Breast epithelium (tissue), 4 donors: ENCODE measurements around the gene PIK3C2G. TPM values are rescaled to one million over a fixed set of nuclear protein-coding genes. Genes with fewer than 3 reads are reported as not detected.
"Not testable (repeated sequence)": the region's sequence is repeated elsewhere in the genome, so short reads cannot be mapped to it uniquely, and the experiment has no call there.

Experiments
- DNase-seq, 2 donors: peaks; one replicate each; pipeline ENCODE4 v3.0.0-alpha.2; 2019; ENCODE audit warnings: low spot score in 2 of 2
- H3K27ac ChIP-seq, 2 donors: fragments of 200-600 bp; sonication (generic) in 1 of 2; one replicate each; pipeline ENCODE4 v1.5.1; 2016 to 2019; ENCODE audit warnings: mild to moderate bottlenecking in 1 of 2
- H3K27me3 ChIP-seq, 2 donors: fragments of 200-600 bp; sonication (generic) in 1 of 2; one replicate each; pipeline versions ENCODE4 v1.5.1 to v1.6.0; 2017 to 2019; ENCODE audit warnings: control low read depth in 1 of 2, mild to moderate bottlenecking in 1 of 2
- H3K36me3 ChIP-seq: fragments of 200-600 bp; one replicate; pipeline ENCODE4 v1.5.1; 2019
- H3K4me1 ChIP-seq, 2 donors: fragments of 200-600 bp; sonication (generic); one replicate each; pipeline ENCODE4 v1.5.1; 2016 to 2019; ENCODE audit warnings: control low read depth in 1 of 2
- H3K4me3 ChIP-seq, 3 donors: fragments of 200-600 bp; sonication (generic); 1 replicate in 2 of 3; 2 replicates in 1 of 3; pipeline ENCODE4 v1.5.1; 2016 to 2019; ENCODE audit warnings: mild to moderate bottlenecking in 3 of 3, moderate library complexity in 2 of 3
- H3K9me3 ChIP-seq, 2 donors: fragments of 200-600 bp; sonication (generic) in 1 of 2; one replicate each; pipeline ENCODE4 v1.5.1; 2016 to 2019; ENCODE audit warnings: control low read depth in 1 of 2
- POLR2A ChIP-seq: fragments of 450-650 bp; IDR thresholded peaks from one replicate; pipeline ENCODE4 v1.6.1; 2016; ENCODE audit warnings: antibody characterized with exemption, mild to moderate bottlenecking, moderate library complexity
- POLR2AphosphoS5 ChIP-seq, 3 donors: sonication (generic); formaldehyde crosslinking; IDR thresholded peaks; one replicate each; pipeline ENCODE4 v1.6.1; 2017; ENCODE audit warnings: antibody characterized with exemption in 3 of 3
- intact Hi-C: fragments of 100-400 bp; cut with DNase I; formaldehyde crosslinking; loops from one replicate; pipeline ENCODE4 v1.15.1; 2023; ENCODE audit warnings: low total_unique reads
- total RNA-seq, 3 donors: library from RNA; depleted of rRNA; stranded (reverse); fragments of >200 nt; gene quantifications; one replicate each; pipeline ENCODE4 v1.1.0, GENCODE V29; 2016
- TF ChIP-seq, protein P1 (sequence below), 3 donors: fragments of 450-650 bp; IDR thresholded peaks; one replicate each; pipeline ENCODE4 v1.5.1; 2016 to 2017; ENCODE audit warnings: antibody characterized with exemption in 3 of 3, mild to moderate bottlenecking in 3 of 3, moderate library complexity in 3 of 3

The PIK3C2G gene
- total RNA-seq, 3 donors from 2014 or later = 0.16 to 164 (median 35.1) TPM

- H3K36me3 ChIP-seq = no peaks in the 10 kb centered on the region
- no peak overlapping the region for H3K4me3 ChIP-seq
- TF ChIP-seq POLR2A (no peak), POLR2AphosphoS5 (IDR thresholded peaks at IDR 0.05) (no peak)
- TF ChIP-seq, protein P1, sequence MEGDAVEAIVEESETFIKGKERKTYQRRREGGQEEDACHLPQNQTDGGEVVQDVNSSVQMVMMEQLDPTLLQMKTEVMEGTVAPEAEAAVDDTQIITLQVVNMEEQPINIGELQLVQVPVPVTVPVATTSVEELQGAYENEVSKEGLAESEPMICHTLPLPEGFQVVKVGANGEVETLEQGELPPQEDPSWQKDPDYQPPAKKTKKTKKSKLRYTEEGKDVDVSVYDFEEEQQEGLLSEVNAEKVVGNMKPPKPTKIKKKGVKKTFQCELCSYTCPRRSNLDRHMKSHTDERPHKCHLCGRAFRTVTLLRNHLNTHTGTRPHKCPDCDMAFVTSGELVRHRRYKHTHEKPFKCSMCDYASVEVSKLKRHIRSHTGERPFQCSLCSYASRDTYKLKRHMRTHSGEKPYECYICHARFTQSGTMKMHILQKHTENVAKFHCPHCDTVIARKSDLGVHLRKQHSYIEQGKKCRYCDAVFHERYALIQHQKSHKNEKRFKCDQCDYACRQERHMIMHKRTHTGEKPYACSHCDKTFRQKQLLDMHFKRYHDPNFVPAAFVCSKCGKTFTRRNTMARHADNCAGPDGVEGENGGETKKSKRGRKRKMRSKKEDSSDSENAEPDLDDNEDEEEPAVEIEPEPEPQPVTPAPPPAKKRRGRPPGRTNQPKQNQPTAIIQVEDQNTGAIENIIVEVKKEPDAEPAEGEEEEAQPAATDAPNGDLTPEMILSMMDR (IDR thresholded peaks at IDR 0.05) = no peak
- H3K9me3 ChIP-seq = no peaks in the 10 kb centered on the region
- H3K4me1 ChIP-seq = no peaks in the 10 kb centered on the region
- intact Hi-C loops = no loop called here
- H3K27ac ChIP-seq = no peak overlapping the region
- no peak for DNase-seq
- H3K27me3 ChIP-seq = no peaks in the 10 kb centered on the region
These were observed 222.5 kb downstream of the PIK3C2G start for GRCh38 chr12:18483698-18484325.

DNA sequence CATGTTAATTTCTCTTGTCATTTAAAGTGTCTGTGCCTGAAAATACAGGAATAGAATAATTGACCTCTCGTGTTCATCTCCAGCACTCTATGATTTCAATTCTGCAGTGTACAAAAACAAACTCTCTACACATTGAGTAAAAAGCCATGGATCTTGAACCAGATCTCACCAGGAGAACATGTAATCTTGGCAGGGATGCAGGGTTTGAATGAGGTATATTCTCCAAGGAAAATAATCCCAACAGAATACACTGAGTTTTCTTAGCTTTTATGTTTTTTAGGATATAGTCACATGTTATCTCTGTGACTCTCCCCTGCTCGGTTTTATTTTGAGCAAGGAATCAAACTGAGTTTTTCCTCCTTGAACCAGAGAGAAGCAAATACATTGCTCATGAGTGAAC is 224.7 kb downstream of the PIK3C2G start:
- Histone ChIP-seq H3K9me3 (no peaks in the 10 kb centered on the region), H3K36me3 (no peaks in the 10 kb centered on the region), H3K4me1 (no peaks in the 10 kb centered on the region), H3K27me3 (no peaks in the 10 kb centered on the region), H3K4me3 (no peak overlapping the region), H3K27ac (no peak overlapping the region)
- no peak for TF ChIP-seq POLR2AphosphoS5 (IDR thresholded peaks at IDR 0.05)
- no peak for TF ChIP-seq POLR2A
- TF ChIP-seq, protein P1 (IDR thresholded peaks at IDR 0.05) = no peak
- intact Hi-C loops = no loop called here
- no peak for DNase-seq

DNA sequence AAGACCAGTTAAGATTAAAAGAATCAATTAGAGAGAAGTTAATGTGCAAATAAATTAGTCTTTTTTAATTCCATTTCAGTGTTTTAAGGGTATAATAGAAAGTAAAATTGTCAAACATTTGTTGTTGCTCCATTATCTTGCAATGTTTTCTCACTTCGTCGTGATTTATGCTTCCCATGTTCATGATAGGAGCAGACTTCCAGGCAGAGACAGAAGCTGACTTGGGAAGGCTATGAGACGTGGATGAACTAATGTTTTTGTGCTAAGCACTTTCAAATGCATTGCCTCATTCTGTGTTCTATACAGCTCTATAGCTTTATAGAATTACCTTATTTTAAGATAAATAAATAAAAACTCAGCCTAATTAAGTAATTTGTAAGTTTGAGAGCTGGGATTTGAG is 226.2 kb downstream of the PIK3C2G start:
- intact Hi-C loops = no loop called here
- TF ChIP-seq, protein P1 (IDR thresholded peaks at IDR 0.05) = no peak
- TF ChIP-seq POLR2A (no peak), POLR2AphosphoS5 (IDR thresholded peaks at IDR 0.05) (no peak)
- Histone ChIP-seq H3K27ac (no peak overlapping the region), H3K36me3 (no peaks in the 10 kb centered on the region), H3K4me3 (no peak overlapping the region), H3K27me3 (no peaks in the 10 kb centered on the region), H3K9me3 (no peaks in the 10 kb centered on the region), H3K4me1 (no peaks in the 10 kb centered on the region)
- no peak for DNase-seq

DNA sequence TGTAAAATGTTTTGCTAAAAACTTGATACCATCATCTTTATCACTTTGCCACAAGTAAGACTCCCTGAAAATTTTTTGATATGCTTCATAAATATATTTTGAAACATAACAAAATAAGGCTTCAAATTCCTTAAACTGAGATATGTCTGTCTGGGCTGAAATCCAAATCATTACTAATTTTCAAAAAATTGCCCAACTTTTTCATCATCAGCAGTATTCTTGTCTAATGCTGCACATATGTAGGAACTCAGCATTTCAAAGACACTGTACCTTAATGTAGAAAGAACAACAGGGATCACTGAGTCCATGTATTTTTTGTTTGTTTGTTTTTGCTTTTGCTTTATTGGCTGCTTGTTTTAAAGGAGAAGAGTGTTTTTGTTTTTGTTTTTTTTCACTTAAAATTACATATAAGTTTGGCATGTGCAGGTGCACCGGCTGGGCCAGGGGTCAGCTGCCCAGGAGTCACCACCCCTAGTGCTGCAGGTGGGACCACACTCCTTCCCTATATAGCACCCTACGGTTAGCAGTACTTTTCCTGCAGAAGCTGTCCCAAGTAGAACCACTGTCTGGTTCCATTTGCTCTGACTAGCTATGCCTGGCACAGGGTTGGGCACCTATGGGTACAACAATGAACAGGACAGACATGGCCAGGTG is 231.2 kb downstream of the PIK3C2G start:
- H3K27me3 ChIP-seq = no peaks in the 10 kb centered on the region
- intact Hi-C loops = no loop called here

DNA sequence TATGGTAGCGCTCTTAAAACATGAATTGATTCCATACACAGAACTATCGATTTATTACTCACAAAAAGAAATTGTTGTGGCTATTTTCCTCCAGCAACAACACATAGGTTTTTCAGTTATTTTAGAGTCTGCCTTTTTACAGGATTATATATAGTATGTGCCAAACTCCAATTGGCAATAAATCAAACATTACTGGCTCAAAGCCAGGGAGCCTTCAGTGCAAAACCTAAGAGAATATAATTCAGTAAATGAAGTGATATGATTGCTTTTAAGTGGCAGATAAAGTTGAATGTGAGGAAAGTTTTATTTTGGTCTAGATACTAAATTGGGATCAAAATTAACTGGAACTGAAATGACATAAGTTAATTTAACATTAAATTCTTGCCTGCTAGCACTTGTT is 234.8 kb downstream of the PIK3C2G start:
- Histone ChIP-seq H3K4me1 (no peaks in the 10 kb centered on the region), H3K4me3 (no peak overlapping the region), H3K9me3 (no peaks in the 10 kb centered on the region), H3K27ac (no peak overlapping the region), H3K36me3 (no peaks in the 10 kb centered on the region), H3K27me3 (no peaks in the 10 kb centered on the region)
- no peak for TF ChIP-seq POLR2AphosphoS5 (IDR thresholded peaks at IDR 0.05)
- TF ChIP-seq, protein P1 (IDR thresholded peaks at IDR 0.05) = no peak
- TF ChIP-seq POLR2A = no peak
- no peak for DNase-seq
- intact Hi-C loops = no loop called here

More for the DNA sequence above, 231.2 kb downstream of the PIK3C2G start:
- Histone ChIP-seq H3K36me3 (no peaks in the 10 kb centered on the region), H3K4me1 (no peaks in the 10 kb centered on the region), H3K9me3 (no peaks in the 10 kb centered on the region), H3K4me3 (no peak overlapping the region), H3K27ac (no peak overlapping the region)
- TF ChIP-seq, protein P1 (IDR thresholded peaks at IDR 0.05) = no peak
- TF ChIP-seq POLR2AphosphoS5 (IDR thresholded peaks at IDR 0.05) (no peak), POLR2A (no peak)
- DNase-seq = no peak

DNA sequence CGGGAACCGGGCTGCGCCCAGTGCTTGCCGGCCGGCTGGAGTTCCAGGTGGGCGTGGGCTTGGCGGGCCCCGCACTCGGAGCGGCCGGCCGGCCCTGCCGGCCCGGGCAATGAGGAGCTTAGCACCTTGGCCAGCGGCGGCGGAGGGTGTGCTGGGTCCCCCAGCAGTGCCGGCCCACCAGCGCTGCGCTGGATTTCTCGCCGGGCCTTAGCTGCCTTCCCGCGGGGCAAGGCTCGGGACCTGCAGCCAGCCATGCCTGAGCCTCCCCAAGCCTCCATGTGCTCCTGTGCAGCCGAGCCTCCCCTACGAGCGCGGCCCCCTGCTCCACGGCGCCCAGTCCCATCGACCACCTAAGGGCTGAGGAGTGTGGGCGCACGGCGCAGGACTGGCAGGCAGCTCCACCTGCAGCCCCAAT is 238.8 kb downstream of the PIK3C2G start:
- H3K4me1 ChIP-seq, H3K9me3 ChIP-seq, H3K36me3 ChIP-seq, H3K4me3 ChIP-seq, H3K27me3 ChIP-seq, H3K27ac ChIP-seq, intact Hi-C loops, DNase-seq: not testable (repeated sequence)

DNA sequence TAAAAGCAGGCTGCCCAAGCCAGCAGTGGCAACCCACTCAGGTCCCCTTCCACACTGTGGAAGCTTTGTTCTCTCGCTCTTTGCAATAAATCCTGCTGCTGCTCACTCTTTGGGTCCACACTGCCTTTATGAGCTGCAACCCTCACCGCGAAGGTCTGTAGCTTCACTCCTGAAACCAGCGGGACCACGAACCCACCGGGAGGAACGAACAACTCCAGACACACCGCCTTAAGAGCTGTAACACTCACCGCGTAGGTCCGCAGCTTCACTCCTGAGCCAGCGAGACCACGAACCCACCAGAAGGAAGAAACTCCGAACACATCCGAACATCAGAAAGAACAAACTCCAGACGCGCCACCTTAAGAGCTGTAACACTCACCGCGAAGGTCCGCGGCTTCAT is 239.4 kb downstream of the PIK3C2G start:
- H3K9me3 ChIP-seq, intact Hi-C loops, H3K4me1 ChIP-seq, H3K36me3 ChIP-seq, H3K4me3 ChIP-seq, DNase-seq, H3K27ac ChIP-seq, H3K27me3 ChIP-seq: not testable (repeated sequence)
